HG02943 (cell line): ENCODE measurements around the gene ST6GALNAC6.
"Not testable (repeated sequence)": the region's sequence is repeated elsewhere in the genome, so short reads cannot be mapped to it uniquely, and the experiment has no call there.

ENCODE experiments used
- ATAC-seq: cut with Tn5 transposase; IDR thresholded peaks from one replicate; pipeline ENCODE4 v1.9.1; 2021; ENCODE audit warnings: mild to moderate bottlenecking, low read depth, moderate library complexity; ENCODE audit not compliant: unreplicated experiment

ST6GALNAC6 gene

GRCh38 chr9:127876026-127876763, 23.2 kb downstream of the ST6GALNAC6 start:
- ATAC-seq, result no peak

GRCh38 chr9:127875306-127875966, 24.0 kb downstream of the ST6GALNAC6 start:
- ATAC-seq, result no peak

- ATAC-seq, result no peak
Observed at GRCh38 chr9:127874301-127875221, 24.8 kb downstream of the ST6GALNAC6 start.

- no peak for ATAC-seq
Observed at GRCh38 chr9:127873886-127874285, 25.5 kb downstream of the ST6GALNAC6 start.

GRCh38 chr9:127873223-127873691, 26.1 kb downstream of the ST6GALNAC6 start:
- ATAC-seq, result no peak

- no peak for ATAC-seq
Observed at GRCh38 chr9:127872369-127873222, 26.8 kb downstream of the ST6GALNAC6 start.

- ATAC-seq, result no peak
Observed at GRCh38 chr9:127871531-127871930, 27.9 kb downstream of the ST6GALNAC6 start.

- no peak for ATAC-seq
Observed at GRCh38 chr9:127870887-127871286, 28.5 kb downstream of the ST6GALNAC6 start.

GRCh38 chr9:127870153-127870491, 29.3 kb downstream of the ST6GALNAC6 start:
- ATAC-seq, result not testable (repeated sequence)

- ATAC-seq, result no peak
Observed at GRCh38 chr9:127869310-127870152, 29.9 kb downstream of the ST6GALNAC6 start.

GRCh38 chr9:127868278-127868902, 31.0 kb downstream of the ST6GALNAC6 start:
- ATAC-seq, result no peak

- no peak for ATAC-seq
Observed at GRCh38 chr9:127867356-127868277, 31.8 kb downstream of the ST6GALNAC6 start.

GRCh38 chr9:127866535-127866934, 32.9 kb downstream of the ST6GALNAC6 start:
- ATAC-seq, result no peak

- no peak for ATAC-seq
Observed at GRCh38 chr9:127865645-127866464, 33.5 kb downstream of the ST6GALNAC6 start.

GRCh38 chr9:127863191-127863621, 36.2 kb downstream of the ST6GALNAC6 start:
- ATAC-seq, result no peak

- ATAC-seq, result no peak
Observed at GRCh38 chr9:127862075-127863011, 37.1 kb downstream of the ST6GALNAC6 start.
